Endometrial microvascular endothelial cells (primary cell): ENCODE results near the gene TLDC2. TPM values are rescaled to one million over a fixed set of nuclear protein-coding genes. Genes with fewer than 3 reads are reported as not detected.
"Not testable (repeated sequence)": the region's sequence is repeated elsewhere in the genome, so short reads cannot be mapped to it uniquely, and the experiment has no call there.

Source experiments
- in situ Hi-C: cut with HindIII; loops from 2 replicates; pipeline ENCODE4 v1.10.0; 2017; ENCODE audit warnings: low sequenced_read_pairs, low pct_unique_long_range_greater_than_20kb; ENCODE audit errors: inconsistent ontology term
- total RNA-seq: library from RNA; depleted of rRNA; stranded (reverse); fragments of >200 nt; gene quantifications from one replicate; pipeline ENCODE4 v1.2.3, GENCODE V29; 2015; ENCODE audit errors: inconsistent ontology term

Gene TLDC2
- total RNA-seq, 1 donor from 2014 or later = not detected

GRCh38 chr20:36862857-36863668 is 12.9 kb upstream of the TLDC2 start:
- in situ Hi-C loops = loop anchor here (25.0 kb wide), 1 partner anchor 101 kb away; the partner anchor contains the start of gene DSN1

GRCh38 chr20:36865076-36865860 is 10.7 kb upstream of the TLDC2 start:
- in situ Hi-C loops = loop anchor here (25.0 kb wide), 1 partner anchor 103 kb away; the partner anchor contains the start of gene DSN1

GRCh38 chr20:36865861-36866149 is 10.1 kb upstream of the TLDC2 start:
- in situ Hi-C loops = loop anchor here (25.0 kb wide), 1 partner anchor 104 kb away; the partner anchor contains the start of gene DSN1

DNA sequence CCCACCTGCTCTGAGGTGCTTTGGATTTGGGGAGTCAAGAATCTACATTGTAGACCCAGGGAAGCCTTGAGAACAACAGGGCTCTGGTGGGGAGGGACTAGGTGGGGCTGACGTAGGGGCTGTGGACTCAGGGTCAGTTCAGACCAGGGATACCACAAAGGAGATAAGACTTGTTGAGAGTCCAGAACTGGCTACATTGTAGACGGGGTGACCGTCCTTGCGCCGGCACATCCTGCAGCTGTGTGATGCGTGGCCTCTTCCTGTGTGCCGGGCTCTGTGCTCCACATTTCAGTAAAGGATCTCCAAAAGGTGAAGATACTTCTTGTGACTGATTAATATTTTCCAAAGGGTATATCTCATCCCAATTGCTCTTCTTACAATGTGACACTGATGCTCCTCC is 9.8 kb upstream of the TLDC2 start:
- in situ Hi-C loops = loop anchor here (25.0 kb wide), 1 partner anchor 104 kb away; the partner anchor contains the start of gene DSN1

DNA sequence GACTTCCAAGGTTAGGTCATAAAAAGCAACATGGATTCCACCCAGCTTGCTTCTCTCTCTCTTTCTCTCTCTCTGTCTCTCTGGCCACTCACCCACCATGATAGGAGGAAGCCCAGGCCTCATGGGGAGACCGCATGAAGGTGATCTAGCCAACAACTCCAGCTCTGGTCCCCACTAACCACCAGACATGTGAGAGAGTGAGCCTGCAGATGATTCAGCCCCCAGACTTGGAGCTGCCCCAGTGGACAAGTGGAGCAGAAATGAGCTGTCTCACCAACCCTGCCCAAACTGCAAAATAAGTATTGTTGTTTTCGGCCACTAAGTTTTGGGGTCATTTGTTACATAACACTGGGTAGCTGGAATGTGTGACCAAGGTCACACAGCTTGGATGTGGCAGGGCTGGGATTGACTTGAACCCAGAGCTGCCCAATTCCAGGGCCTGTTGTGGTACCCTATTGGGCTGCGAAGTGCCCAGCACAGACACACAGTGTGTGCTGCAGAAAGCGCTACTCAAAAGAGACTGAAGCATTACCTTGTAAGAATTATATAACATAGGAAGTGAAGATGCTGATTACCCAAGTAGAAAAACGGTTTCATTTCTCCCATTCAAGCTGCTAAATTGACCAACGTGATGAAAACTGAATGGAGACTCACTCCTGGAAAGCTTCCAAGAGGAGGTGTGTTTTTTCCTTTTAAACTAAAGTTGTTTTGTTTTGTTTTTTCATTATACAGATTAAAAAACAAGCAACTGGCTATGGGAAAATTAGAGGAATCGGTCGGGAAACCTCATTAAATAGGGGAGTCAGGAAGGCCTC is 9.1 kb upstream of the TLDC2 start:
- in situ Hi-C loops = loop anchor here (25.0 kb wide), 1 partner anchor 105 kb away; the partner anchor contains the start of gene DSN1

DNA sequence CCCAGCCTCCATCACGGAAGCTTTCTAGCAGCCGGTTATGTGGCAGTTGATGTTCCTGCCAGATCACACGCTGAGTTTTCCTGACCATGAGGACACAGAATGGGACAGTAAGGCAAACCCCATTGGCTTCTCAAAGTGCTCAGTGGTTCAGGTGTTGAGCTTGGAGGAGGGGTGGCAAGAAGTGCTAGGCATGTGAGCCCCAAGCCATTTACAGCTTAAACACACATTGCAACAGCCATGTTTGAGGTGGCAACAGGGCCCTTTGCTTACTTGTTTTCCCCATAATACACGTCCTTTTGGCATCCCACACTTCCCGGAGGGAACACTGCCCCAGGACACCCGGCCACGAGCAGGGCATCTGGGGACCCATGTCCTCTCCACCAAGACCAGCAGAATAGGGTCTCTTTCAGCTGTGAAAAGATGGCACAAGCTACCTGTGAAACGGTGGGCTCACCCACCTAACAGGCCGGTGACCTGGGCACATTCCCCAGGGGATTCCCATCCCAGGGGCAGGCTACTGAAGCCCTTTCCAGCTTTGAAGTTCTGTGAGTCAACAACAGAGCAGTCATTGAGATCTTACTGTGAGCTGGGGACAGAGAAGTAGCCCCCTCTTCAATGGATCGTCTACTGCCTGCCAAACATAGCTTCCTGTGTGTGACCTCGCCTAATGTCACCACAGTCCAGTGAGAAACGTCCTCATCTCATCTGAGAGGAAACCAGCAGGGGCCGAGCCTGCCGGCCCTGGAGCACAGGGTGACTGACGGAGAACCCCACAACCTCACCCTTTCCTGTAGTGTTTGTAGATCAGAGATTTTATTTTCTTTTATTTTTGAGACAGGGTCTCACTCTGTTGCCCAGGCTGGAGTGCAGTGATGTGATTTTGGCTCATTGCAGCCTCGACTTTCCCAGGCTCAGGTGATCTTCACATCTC is 4.0 kb upstream of the TLDC2 start:
- in situ Hi-C loops = loop anchor here (25.0 kb wide), 1 partner anchor 110 kb away; the partner anchor contains the start of gene DSN1

GRCh38 chr20:36872852-36873251 is 3.1 kb upstream of the TLDC2 start:
- in situ Hi-C loops = loop anchor here (25.0 kb wide), 1 partner anchor 111 kb away; the partner anchor contains the start of gene DSN1

DNA sequence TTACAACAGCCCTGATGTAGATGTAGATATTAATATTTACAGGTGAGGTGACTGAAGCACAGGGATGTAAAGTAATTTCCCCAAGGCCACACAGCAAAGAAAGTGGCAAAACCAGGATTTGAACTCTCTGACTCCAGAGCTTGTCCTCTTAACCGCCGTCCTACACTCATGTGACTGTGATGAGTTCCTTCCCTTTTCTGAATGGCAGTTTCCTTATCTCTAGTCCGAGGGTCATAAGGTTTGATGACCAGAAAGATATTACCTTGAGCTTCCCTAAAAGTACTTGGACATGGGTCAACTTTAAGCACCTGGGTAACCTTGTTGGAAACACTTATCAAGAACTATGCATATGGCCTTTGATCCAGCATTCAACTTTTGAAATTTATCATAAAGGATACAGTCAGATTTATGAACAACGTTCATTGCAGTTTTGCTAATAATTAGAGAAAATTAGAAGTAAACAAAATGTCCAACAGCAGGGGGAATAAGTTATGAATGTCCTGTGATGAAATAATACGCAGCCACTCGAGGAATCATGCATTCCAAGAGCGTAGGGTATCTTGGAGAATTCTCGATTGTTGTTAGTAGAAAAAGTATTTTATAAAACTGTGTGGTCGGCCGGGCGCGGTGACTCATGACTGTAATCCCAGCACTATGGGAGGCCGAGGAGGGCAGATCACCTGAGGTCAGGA is 2.3 kb upstream of the TLDC2 start:
- in situ Hi-C loops = loop anchor here (25.0 kb wide), 1 partner anchor 111 kb away; the partner anchor contains the start of gene DSN1

GRCh38 chr20:36875093-36875492 is 845 bp upstream of the TLDC2 start:
- in situ Hi-C loops = not testable (repeated sequence)

- in situ Hi-C loops = no loop called here
These were observed 515 bp downstream of the TLDC2 start for GRCh38 chr20:36876473-36876833.

DNA sequence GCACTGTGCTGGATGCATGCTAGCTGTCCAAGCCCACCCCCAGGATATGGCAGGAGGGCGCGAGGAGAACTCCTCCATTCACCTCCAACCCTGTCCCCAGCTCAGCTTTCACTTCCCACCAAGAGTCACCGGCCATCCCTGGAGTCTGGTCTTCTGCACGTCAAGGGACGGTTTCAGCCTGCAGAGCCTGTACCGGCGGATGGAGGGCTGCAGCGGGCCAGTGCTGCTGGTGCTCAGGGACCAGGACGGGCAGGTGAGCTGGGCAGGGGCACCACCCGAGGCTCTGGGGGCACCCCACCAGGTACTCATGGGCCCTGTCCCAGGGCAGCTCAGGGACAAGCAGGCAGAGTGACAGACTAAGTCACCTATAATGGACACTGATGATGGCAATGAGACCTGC is 3.0 kb downstream of the TLDC2 start:
- in situ Hi-C loops = no loop called here

DNA sequence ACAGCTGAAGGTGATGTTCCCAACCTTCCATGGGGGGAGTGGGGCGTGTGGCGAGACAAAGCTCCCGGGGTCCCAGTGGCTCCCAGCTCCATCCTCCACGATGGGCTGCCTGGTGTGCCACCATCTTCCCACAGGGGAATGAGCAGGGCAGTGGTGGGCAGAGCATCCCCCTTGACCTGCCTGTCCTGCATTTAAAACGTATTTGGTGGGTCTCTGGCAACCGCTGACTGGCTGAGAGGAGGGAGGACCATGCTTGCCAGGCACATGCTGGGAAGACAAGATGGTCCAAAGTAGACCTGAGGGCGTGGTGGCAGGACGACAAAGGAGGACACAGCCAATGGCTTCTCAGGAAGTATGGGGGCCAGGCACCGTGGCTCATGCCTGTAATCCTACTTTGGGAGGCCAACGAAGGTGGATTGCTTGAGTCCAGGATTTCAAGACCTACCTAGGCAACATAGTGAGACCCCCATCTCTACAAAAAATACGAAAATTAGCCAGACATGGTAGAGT is 4.9 kb downstream of the TLDC2 start:
- in situ Hi-C loops = no loop called here

DNA sequence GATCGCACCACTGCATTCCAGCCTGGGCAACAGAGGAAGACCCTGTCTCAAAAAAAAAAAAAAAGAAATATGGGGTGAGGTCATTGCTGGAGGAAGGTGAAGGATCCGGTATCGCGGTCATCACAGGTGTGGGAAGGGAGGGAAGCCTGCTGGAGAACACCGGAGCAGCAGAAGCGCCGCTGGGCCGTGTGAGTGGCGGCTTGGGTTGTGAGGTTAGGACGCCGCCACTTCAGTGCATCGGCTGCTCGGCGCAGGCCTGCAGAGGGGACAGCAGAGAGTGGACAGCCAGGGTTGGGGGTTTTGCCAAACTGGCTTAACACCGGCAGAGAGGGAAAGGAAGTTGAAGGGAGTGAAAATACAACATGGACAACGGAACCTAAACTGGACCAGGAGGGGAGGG is 5.4 kb downstream of the TLDC2 start:
- in situ Hi-C loops = no loop called here

GRCh38 chr20:36881888-36882287 is 6.0 kb downstream of the TLDC2 start:
- in situ Hi-C loops = no loop called here

GRCh38 chr20:36883977-36884535 is 8.1 kb downstream of the TLDC2 start:
- in situ Hi-C loops = no loop called here

DNA sequence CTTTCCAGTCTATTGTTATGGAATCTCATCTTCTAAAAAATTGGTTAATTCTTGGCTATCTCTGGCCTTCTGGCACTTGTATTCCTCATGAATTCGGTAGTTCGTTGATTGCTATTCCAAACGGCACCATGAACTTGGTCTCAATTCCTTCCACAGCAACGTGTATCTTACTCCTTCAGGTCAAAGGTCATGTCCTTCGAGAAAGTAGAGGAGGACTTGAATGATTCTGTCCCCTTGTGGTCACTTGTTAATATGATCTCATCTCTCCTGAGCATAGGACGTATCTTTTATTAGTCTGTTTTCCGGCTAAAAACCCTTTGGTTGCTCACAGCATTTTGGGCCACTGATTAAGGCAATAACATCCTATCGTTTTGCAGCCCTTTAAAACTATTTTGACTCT is 9.4 kb downstream of the TLDC2 start:
- in situ Hi-C loops = no loop called here
